NCI-H2081 treated with DMSO at 0.1 percent for 48 hours (cell line): ENCODE measurements around the gene CRMP1.

Experiments
- DNase-seq: peaks from one replicate; lab custom pipeline; 2025; lab: John Stamatoyannopoulos, UW

The CRMP1 gene

GRCh38 chr4:5888222-5889001 is 4.5 kb downstream of the CRMP1 start:
- DNase-seq, result no peak

GRCh38 chr4:5887361-5888221 is 5.3 kb downstream of the CRMP1 start:
- no peak for DNase-seq

- DNase-seq, result no peak
Measured at GRCh38 chr4:5887011-5887360, 5.9 kb downstream of the CRMP1 start.

GRCh38 chr4:5885733-5886132 is 7.2 kb downstream of the CRMP1 start:
- no peak for DNase-seq

- no peak for DNase-seq
Measured at GRCh38 chr4:5884796-5885195, 8.1 kb downstream of the CRMP1 start.

GRCh38 chr4:5883916-5884315 is 9.0 kb downstream of the CRMP1 start:
- no peak for DNase-seq

GRCh38 chr4:5882947-5883346 is 9.9 kb downstream of the CRMP1 start:
- DNase-seq, result no peak

GRCh38 chr4:5881340-5881739 is 11.5 kb downstream of the CRMP1 start:
- DNase-seq, result no peak

GRCh38 chr4:5878359-5878758 is 14.5 kb downstream of the CRMP1 start:
- DNase-seq, result peak; percentile 48

- no peak for DNase-seq
Measured at GRCh38 chr4:5877392-5877791, 15.5 kb downstream of the CRMP1 start.

GRCh38 chr4:5874811-5875449 is 18.0 kb downstream of the CRMP1 start:
- DNase-seq, result no peak

- DNase-seq, result no peak
Measured at GRCh38 chr4:5870701-5871100, 22.2 kb downstream of the CRMP1 start.

GRCh38 chr4:5869966-5870619 is 22.8 kb downstream of the CRMP1 start:
- no peak for DNase-seq

GRCh38 chr4:5867866-5868265 is 25.0 kb downstream of the CRMP1 start:
- DNase-seq, result no peak

GRCh38 chr4:5866841-5867813 is 25.8 kb downstream of the CRMP1 start:
- DNase-seq, result no peak

GRCh38 chr4:5865896-5866599 is 26.8 kb downstream of the CRMP1 start:
- DNase-seq, result no peak

GRCh38 chr4:5863461-5864113 is 29.3 kb downstream of the CRMP1 start:
- DNase-seq, result no peak

- DNase-seq, result no peak
Measured at GRCh38 chr4:5858020-5858769, 34.7 kb downstream of the CRMP1 start.

- DNase-seq, result no peak
Measured at GRCh38 chr4:5857199-5857598, 35.7 kb downstream of the CRMP1 start.
